Astrocyte of the spinal cord (primary cell): ENCODE data around the gene ZNF526.
A peak's percentile ranks its signal among the peaks of the same experiment; 100 is the strongest.

ENCODE experiments used
- DNase-seq: peaks from one replicate; pipeline ENCODE4 v3.0.0; 2011; ENCODE audit warnings: low read depth, low spot score
- H3K4me3 ChIP-seq: 2 replicates; pipeline ENCODE4 v1.5.1; 2011; ENCODE audit warnings: low read depth, mild to moderate bottlenecking, low read length, moderate library complexity
- CTCF ChIP-seq: IDR thresholded peaks from 2 replicates; pipeline ENCODE4 v1.5.1; 2012; ENCODE audit warnings: low read depth, mild to moderate bottlenecking, low read length, inconsistent platforms
- in situ Hi-C: cut with HindIII; loops from 2 replicates; pipeline ENCODE4 v1.10.0; 2017; ENCODE audit warnings: low sequenced_read_pairs

The ZNF526 gene

GRCh38 chr19:42201489-42202289, 18.4 kb upstream of the ZNF526 start:
- no peak for TF ChIP-seq CTCF
- in situ Hi-C loops = no loop called here
- H3K4me3 ChIP-seq = no peak overlapping the region
- DNase-seq = no peak

GRCh38 chr19:42202290-42202880, 17.7 kb upstream of the ZNF526 start:
- no peak for TF ChIP-seq CTCF
- in situ Hi-C loops = no loop called here

GRCh38 chr19:42203700-42204099, 16.4 kb upstream of the ZNF526 start:
- in situ Hi-C loops = no loop called here
- no peak for DNase-seq
- TF ChIP-seq CTCF = no peak
- no peak overlapping the region for H3K4me3 ChIP-seq

More at GRCh38 chr19:42202290-42202880, 17.7 kb upstream of the ZNF526 start:
- DNase-seq = no peak
- H3K4me3 ChIP-seq = no peak overlapping the region

- DNase-seq = no peak
- TF ChIP-seq CTCF = no peak
- in situ Hi-C loops = no loop called here
These were observed 15.4 kb upstream of the ZNF526 start for GRCh38 chr19:42204664-42205063.

GRCh38 chr19:42206871-42207755, 13.0 kb upstream of the ZNF526 start:
- TF ChIP-seq CTCF = no peak
- no peak overlapping the region for H3K4me3 ChIP-seq
- peak; percentile 19 for DNase-seq
- in situ Hi-C loops = no loop called here

More at GRCh38 chr19:42204664-42205063, 15.4 kb upstream of the ZNF526 start:
- no peak overlapping the region for H3K4me3 ChIP-seq

- no peak overlapping the region for H3K4me3 ChIP-seq
- no peak for TF ChIP-seq CTCF
- peak; percentile 79 for DNase-seq
- in situ Hi-C loops = no loop called here
These were observed 12.3 kb upstream of the ZNF526 start for GRCh38 chr19:42207767-42208271.
